DND-41 (cell line): ENCODE results near the gene DLL3.

ENCODE experiments used
- ATAC-seq: fragments of 200-7000 bp; cut with Tn5 transposase; 3 replicates; pipeline ENCODE4 v1.9.1; 2021; ENCODE audit warnings: low read depth; ENCODE audit not compliant: insufficient read depth
- DNase-seq: peaks from one replicate; pipeline ENCODE4 v3.0.0-alpha.2; 2020
- H2AFZ ChIP-seq: 2 replicates; pipeline ENCODE4 v1.6.0; 2012; ENCODE audit warnings: low read depth, low read length
- H3K27ac ChIP-seq: 2 replicates; pipeline ENCODE4 v1.5.1; 2012; ENCODE audit warnings: low read length, inconsistent platforms
- H3K27me3 ChIP-seq: fragments of 200-600 bp; sonication (generic); 2 replicates; pipeline ENCODE4 v1.6.0; 2012; ENCODE audit warnings: low read length, mild to moderate bottlenecking, inconsistent platforms; ENCODE audit not compliant: insufficient read depth, poor library complexity
- H3K36me3 ChIP-seq: 2 replicates; pipeline ENCODE4 v1.5.1; 2012; ENCODE audit warnings: low read length, inconsistent platforms; ENCODE audit not compliant: insufficient read depth
- H3K4me1 ChIP-seq: 2 replicates; pipeline ENCODE4 v1.5.1; 2012; ENCODE audit warnings: mild to moderate bottlenecking, low read length; ENCODE audit not compliant: insufficient read depth
- H3K4me2 ChIP-seq: 2 replicates; pipeline ENCODE4 v1.6.0; 2012; ENCODE audit warnings: mild to moderate bottlenecking, moderate library complexity, low read length, inconsistent platforms; ENCODE audit not compliant: insufficient read depth
- H3K4me3 ChIP-seq, 2 experiments: fragments of 200-600 bp in 1 of 2; shearing (Covaris generic) in 1 of 2; 2 replicates each; pipeline ENCODE4 v1.5.1; 2012 to 2016; ENCODE audit warnings: inconsistent platforms in 2 of 2, low read length in 2 of 2, mild to moderate bottlenecking in 2 of 2, low read depth in 1 of 2, moderate library complexity in 1 of 2
- H3K79me2 ChIP-seq: 2 replicates; pipeline ENCODE4 v1.6.0; 2012; ENCODE audit warnings: low read length, inconsistent platforms; ENCODE audit not compliant: insufficient read depth
- H3K9ac ChIP-seq: 2 replicates; pipeline ENCODE4 v1.6.0; 2012; ENCODE audit warnings: low read depth, mild to moderate bottlenecking, inconsistent platforms, low read length, moderate library complexity
- H3K9me3 ChIP-seq: 2 replicates; pipeline ENCODE4 v1.5.1; 2012; ENCODE audit warnings: low read length, moderate library complexity, mild to moderate bottlenecking, inconsistent platforms; ENCODE audit not compliant: insufficient read depth, severe bottlenecking
- H4K20me1 ChIP-seq: 2 replicates; pipeline ENCODE4 v1.6.0; 2012; ENCODE audit warnings: low read length; ENCODE audit not compliant: insufficient read depth
- CTCF ChIP-seq: IDR thresholded peaks from 2 replicates; pipeline ENCODE4 v1.5.1; 2012; ENCODE audit warnings: borderline replicate concordance, low read length, moderate library complexity, mild to moderate bottlenecking; ENCODE audit not compliant: poor library complexity, severe bottlenecking; ENCODE audit errors: extremely low read depth
- EZH2 ChIP-seq: IDR thresholded peaks from 3 replicates; pipeline ENCODE4 v1.6.1; 2012; ENCODE audit warnings: borderline replicate concordance, low read depth, mild to moderate bottlenecking, moderate library complexity, low read length, inconsistent platforms; ENCODE audit not compliant: severe bottlenecking

The DLL3 gene

GRCh38 chr19:39554701-39555311, 56.1 kb downstream of the DLL3 start:
- peaks cover 9% of the 10 kb centered on the region for H3K27me3 ChIP-seq
- DNase-seq (no peak), ATAC-seq (no peak)
- no peaks in the 10 kb centered on the region for H3K79me2 ChIP-seq
- peaks cover 3% of the 10 kb centered on the region; the same call in 1 of the 2 replicates for H3K4me1 ChIP-seq
- H3K9me3 ChIP-seq: no peaks in the 10 kb centered on the region
- TF ChIP-seq EZH2 (no peak), CTCF (no peak)
- no peaks in the 10 kb centered on the region for H3K36me3 ChIP-seq
- no peak overlapping the region for H3K4me2 ChIP-seq
- no peak overlapping the region for H2AFZ ChIP-seq
- H3K4me3 ChIP-seq: no peak overlapping the region
- H3K9ac ChIP-seq: no peak overlapping the region
- H3K27ac ChIP-seq: no peak overlapping the region
- H4K20me1 ChIP-seq: no peaks in the 10 kb centered on the region

DNA sequence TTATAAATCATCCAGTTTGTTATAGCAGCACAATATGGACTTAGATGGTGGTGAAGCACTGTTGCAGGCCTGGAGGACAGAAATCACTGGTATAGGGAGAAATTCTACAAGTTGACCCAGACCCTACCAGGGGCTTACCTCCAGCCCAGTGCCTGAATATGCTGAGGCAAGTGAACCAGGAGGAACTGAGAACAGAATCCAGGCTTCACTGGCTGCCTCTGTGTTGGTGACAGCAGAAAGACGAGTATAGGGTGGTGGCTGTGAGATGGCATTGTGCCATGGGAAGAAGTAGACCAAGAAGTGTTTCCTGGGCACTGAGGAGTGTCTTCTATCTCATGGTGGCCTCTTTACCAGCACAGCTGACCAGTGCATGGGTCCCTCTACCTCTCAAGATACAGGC, 57.1 kb downstream of the DLL3 start:
- Histone ChIP-seq H3K27me3 (peaks cover 9% of the 10 kb centered on the region), H3K9me3 (no peaks in the 10 kb centered on the region), H4K20me1 (no peaks in the 10 kb centered on the region), H2AFZ (no peak overlapping the region), H3K36me3 (no peaks in the 10 kb centered on the region), H3K4me2 (no peak overlapping the region), H3K4me1 (peaks cover 3% of the 10 kb centered on the region; the same call in 1 of the 2 replicates), H3K79me2 (no peaks in the 10 kb centered on the region), H3K27ac (no peak overlapping the region), H3K4me3 (no peak overlapping the region), H3K9ac (no peak overlapping the region)
- TF ChIP-seq CTCF (no peak), EZH2 (no peak)
- DNase-seq: no peak
- no peak for ATAC-seq
